Measurements from ENCODE around the gene DEDD.

DNA sequence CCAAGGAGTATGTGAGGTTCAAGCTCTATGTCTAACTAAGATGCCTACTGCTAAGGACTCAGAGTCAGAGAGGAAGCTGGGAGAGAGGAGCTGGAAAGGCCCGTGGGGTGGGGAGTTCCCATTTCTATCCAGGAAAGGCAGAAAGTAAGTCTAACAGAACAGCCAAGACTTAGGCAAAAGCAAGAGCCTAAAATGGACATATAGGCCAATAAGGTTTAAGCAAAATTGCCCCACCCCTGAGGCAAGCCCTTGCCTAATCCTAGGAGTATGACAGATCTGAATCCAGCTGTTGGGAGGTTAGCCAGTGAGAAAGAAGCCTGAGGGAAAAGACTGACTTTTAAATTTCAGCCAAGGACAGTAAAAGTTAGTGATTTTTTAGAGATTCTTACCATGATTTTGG lies 35.9 kb downstream of the DEDD start:
- TF ChIP-seq, protein P1, sequence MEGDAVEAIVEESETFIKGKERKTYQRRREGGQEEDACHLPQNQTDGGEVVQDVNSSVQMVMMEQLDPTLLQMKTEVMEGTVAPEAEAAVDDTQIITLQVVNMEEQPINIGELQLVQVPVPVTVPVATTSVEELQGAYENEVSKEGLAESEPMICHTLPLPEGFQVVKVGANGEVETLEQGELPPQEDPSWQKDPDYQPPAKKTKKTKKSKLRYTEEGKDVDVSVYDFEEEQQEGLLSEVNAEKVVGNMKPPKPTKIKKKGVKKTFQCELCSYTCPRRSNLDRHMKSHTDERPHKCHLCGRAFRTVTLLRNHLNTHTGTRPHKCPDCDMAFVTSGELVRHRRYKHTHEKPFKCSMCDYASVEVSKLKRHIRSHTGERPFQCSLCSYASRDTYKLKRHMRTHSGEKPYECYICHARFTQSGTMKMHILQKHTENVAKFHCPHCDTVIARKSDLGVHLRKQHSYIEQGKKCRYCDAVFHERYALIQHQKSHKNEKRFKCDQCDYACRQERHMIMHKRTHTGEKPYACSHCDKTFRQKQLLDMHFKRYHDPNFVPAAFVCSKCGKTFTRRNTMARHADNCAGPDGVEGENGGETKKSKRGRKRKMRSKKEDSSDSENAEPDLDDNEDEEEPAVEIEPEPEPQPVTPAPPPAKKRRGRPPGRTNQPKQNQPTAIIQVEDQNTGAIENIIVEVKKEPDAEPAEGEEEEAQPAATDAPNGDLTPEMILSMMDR (IDR thresholded peaks at IDR 0.05; ENCODE audit: low read depth, low read length), result no peak
- no peak for TF ChIP-seq POLR2A (IDR thresholded peaks at IDR 0.05; ENCODE audit: extremely low read depth, insufficient read length)
- TF ChIP-seq, protein P2, sequence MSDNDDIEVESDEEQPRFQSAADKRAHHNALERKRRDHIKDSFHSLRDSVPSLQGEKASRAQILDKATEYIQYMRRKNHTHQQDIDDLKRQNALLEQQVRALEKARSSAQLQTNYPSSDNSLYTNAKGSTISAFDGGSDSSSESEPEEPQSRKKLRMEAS (IDR thresholded peaks at IDR 0.05; ENCODE audit: low read depth, low read length), result no peak

All from NB4 (cell line).